ENCODE measurements around the gene KCNAB1. TPM values are rescaled to one million over a fixed set of nuclear protein-coding genes. Genes with fewer than 3 reads are reported as not detected.

The KCNAB1 gene
- total and polyA plus RNA-seq, 10 of the 15 experiments (the other 5 are each of a cell fraction or from before 2014, with no cell fraction given) = 0.11 to 0.69 (median 0.43) TPM; not detected in 6

- H3K9me3 ChIP-seq (replicated peaks; ENCODE audit: control insufficient read depth, insufficient read depth, low read length) = no peaks in the 10 kb centered on the region
- WGBS (ENCODE audit: insufficient coverage, insufficient replicate concordance, low lambda C conversion rate, missing lambda C conversion rate) = 33% methylated on average over 7 of the region's 7 CpGs
- no peak overlapping the region for H3K4me2 ChIP-seq (ENCODE audit: control insufficient read depth, insufficient read depth)
- no peaks in the 10 kb centered on the region for H3K36me3 ChIP-seq (ENCODE audit: control insufficient read depth in 2 of 2, insufficient read depth in 2 of 2, low read length in 1 of 2)
- intact Hi-C loops (cut with micrococcal nuclease; ENCODE audit: unreplicated experiment) = no loop called here
- ChIA-PET CTCF (interaction anchor here (0.7 kb wide), 1 partner anchor 160 kb away, joined by 3 read pairs; no protein-coding TSS in a partner anchor), SMC1A (ENCODE audit: uncharacterized antibody, unreplicated experiment) (no interaction called here), POLR2A (interaction anchor here (0.6 kb wide), 1 partner anchor 94 kb away, joined by 4 read pairs; no protein-coding TSS in a partner anchor), RAD21 (ENCODE audit: unreplicated experiment) (no interaction called here)
- H3K4me1 ChIP-seq (ENCODE audit: control insufficient read depth, insufficient read depth, low read length) = no peaks in the 10 kb centered on the region
- H3K4me3 ChIP-seq = no peak overlapping the region
- no peak for TF ChIP-seq SREBF1 (IDR thresholded peaks at IDR 0.05; ENCODE audit: low read length)
- TF ChIP-seq ZNF384 (IDR thresholded peaks at IDR 0.05; ENCODE audit: borderline replicate concordance, low read depth, low read length) = no peak
- no peak for TF ChIP-seq NFYB (IDR thresholded peaks at IDR 0.05; ENCODE audit: insufficient read depth, low read depth, low read length)
- no peak for TF ChIP-seq SPI1 (IDR thresholded peaks at IDR 0.05; ENCODE audit: borderline replicate concordance, insufficient read depth, low read depth, low read length)
- H3K9ac ChIP-seq (ENCODE audit: control insufficient read depth, insufficient read depth, low read length) = no peak overlapping the region
- FAIRE-seq = no peak
- in situ Hi-C loops (cut with MboI) = no loop called here
- no peaks in the 10 kb centered on the region for H4K20me1 ChIP-seq (ENCODE audit: control insufficient read depth, insufficient read depth)
- H3K27ac ChIP-seq (ENCODE audit: control insufficient read depth, insufficient read depth) = no peak overlapping the region
- H2AFZ ChIP-seq (ENCODE audit: control insufficient read depth, low read depth, low read length) = no peak overlapping the region
- H3K79me2 ChIP-seq (ENCODE audit: control insufficient read depth, insufficient read depth, low read length) = no peaks in the 10 kb centered on the region
- BruUV-seq (replicated peaks) = no TSS peak
- DNase-seq (ENCODE audit: low read depth, low spot score) = no peak
- H3K27me3 ChIP-seq (replicated peaks in 1 of 2; ENCODE audit: control insufficient read depth in 2 of 2, insufficient read depth in 2 of 2, low read length in 1 of 2) = no peaks in the 10 kb centered on the region
- no peak for ATAC-seq
Measured at GRCh38 chr3:156271995-156272719, 151.8 kb downstream of the KCNAB1 start.

- no peak for ATAC-seq
- Histone ChIP-seq H3K4me3 (no peak overlapping the region), H3K9ac (ENCODE audit: control insufficient read depth, insufficient read depth, low read length) (no peak overlapping the region), H3K4me1 (ENCODE audit: control insufficient read depth, insufficient read depth, low read length) (no peaks in the 10 kb centered on the region), H3K27me3 (replicated peaks in 1 of 2; ENCODE audit: control insufficient read depth in 2 of 2, insufficient read depth in 2 of 2, low read length in 1 of 2) (no peaks in the 10 kb centered on the region), H3K4me2 (ENCODE audit: control insufficient read depth, insufficient read depth) (no peak overlapping the region), H2AFZ (ENCODE audit: control insufficient read depth, low read depth, low read length) (no peak overlapping the region), H3K27ac (ENCODE audit: control insufficient read depth, insufficient read depth) (no peak overlapping the region), H3K36me3 (ENCODE audit: control insufficient read depth in 2 of 2, insufficient read depth in 2 of 2, low read length in 1 of 2) (no peaks in the 10 kb centered on the region), H3K79me2 (ENCODE audit: control insufficient read depth, insufficient read depth, low read length) (no peaks in the 10 kb centered on the region), H3K9me3 (replicated peaks; ENCODE audit: control insufficient read depth, insufficient read depth, low read length) (no peaks in the 10 kb centered on the region), H4K20me1 (ENCODE audit: control insufficient read depth, insufficient read depth) (no peaks in the 10 kb centered on the region)
- ChIA-PET POLR2A (interaction anchor here (0.5 to 0.6 kb wide), 2 partner anchors 93 to 105 kb away, joined by 3 to 4 read pairs; no protein-coding TSS in a partner anchor), CTCF (interaction anchor here (0.7 kb wide), 1 partner anchor 159 kb away, joined by 3 read pairs; no protein-coding TSS in a partner anchor), RAD21 (ENCODE audit: unreplicated experiment) (no interaction called here), SMC1A (ENCODE audit: uncharacterized antibody, unreplicated experiment) (no interaction called here)
- DNase-seq (ENCODE audit: low read depth, low spot score) = no peak
- WGBS (ENCODE audit: insufficient coverage, insufficient replicate concordance, low lambda C conversion rate, missing lambda C conversion rate) = 67% methylated on average over 6 of the region's 6 CpGs
- FAIRE-seq = no peak
- intact Hi-C loops (cut with micrococcal nuclease; ENCODE audit: unreplicated experiment) = no loop called here
- in situ Hi-C loops (cut with MboI) = no loop called here
- no TSS peak for BruUV-seq (replicated peaks)
- TF ChIP-seq ATF2 (IDR thresholded peaks at IDR 0.05; ENCODE audit: low read length) = no peak
- TF ChIP-seq CHD2 (IDR thresholded peaks at IDR 0.05; ENCODE audit: borderline replicate concordance, low read depth, low read length) = no peak
- TF ChIP-seq YY1 (IDR thresholded peaks at IDR 0.05; ENCODE audit: low read depth, low read length) = no peak
Measured at GRCh38 chr3:156273111-156273694, 152.8 kb downstream of the KCNAB1 start.
